IMR-90 (cell line): ENCODE results near the gene DSCAM. TPM values are rescaled to one million over a fixed set of nuclear protein-coding genes. Genes with fewer than 3 reads are reported as not detected.

ENCODE experiments used
- ATAC-seq: fragments of 200-7000 bp; cut with Tn5 transposase; 2 replicates; pipeline ENCODE4 v1.9.1; 2020; ENCODE audit warnings: low read depth, mild to moderate bottlenecking, moderate library complexity
- BruUV-seq: library from RNA; stranded (reverse); fragments of 400-500 nt; replicated peaks from 2 replicates; lab custom pipeline; 2021; lab: Mats Ljungman, UMichigan
- CTCF ChIA-PET: fragments of 300-600 bp; formaldehyde crosslinking; extraction: SDS; loops from one replicate; lab custom pipeline; 2021; ENCODE audit warnings: antibody characterized with exemption; lab: Yijun Ruan, JAX
- POLR2A ChIA-PET: fragments of 300-600 bp; sonication (Branson Sonifier 250); formaldehyde crosslinking; loops from one replicate; lab custom pipeline; 2022; ENCODE audit warnings: antibody characterized with exemption; ENCODE audit not compliant: unreplicated experiment; lab: Charles Lee
- DNase-seq: peaks from one replicate; pipeline ENCODE4 v3.0.0; 2013
- H2AFZ ChIP-seq: replicated peaks from 2 replicates; pipeline ENCODE3; 2013; ENCODE audit warnings: low read length, mild to moderate bottlenecking; ENCODE audit not compliant: poor library complexity
- H2AK5ac ChIP-seq: 2 replicates; pipeline ENCODE4 v1.6.1; 2013; ENCODE audit warnings: low read depth, low read length, inconsistent platforms
- H2AK9ac ChIP-seq: replicated peaks from 2 replicates; pipeline ENCODE3; 2013; ENCODE audit warnings: mild to moderate bottlenecking, low read depth, low read length, moderate library complexity; ENCODE audit not compliant: poor library complexity
- H2BK120ac ChIP-seq: 2 replicates; pipeline ENCODE4 v1.6.1; 2013; ENCODE audit warnings: low read depth, low read length, inconsistent platforms
- H2BK15ac ChIP-seq: 3 replicates; pipeline ENCODE4 v1.6.1; 2013; ENCODE audit warnings: low read depth, low read length, inconsistent platforms
- H2BK20ac ChIP-seq: 2 replicates; pipeline ENCODE4 v1.6.1; 2013; ENCODE audit warnings: low read depth, mild to moderate bottlenecking, inconsistent platforms, low read length, moderate library complexity
- H2BK5ac ChIP-seq: 2 replicates; pipeline ENCODE4 v1.6.1; 2013; ENCODE audit warnings: mild to moderate bottlenecking, low read depth, low read length, inconsistent platforms; ENCODE audit not compliant: poor library complexity, severe bottlenecking
- H3K14ac ChIP-seq: replicated peaks from 2 replicates; pipeline ENCODE4 v1.6.1; 2013; ENCODE audit warnings: low read depth, low read length, inconsistent platforms
- H3K18ac ChIP-seq: 2 replicates; pipeline ENCODE4 v1.6.1; 2013; ENCODE audit warnings: low read depth, low read length, control low read depth
- H3K23ac ChIP-seq: 2 replicates; pipeline ENCODE4 v1.6.1; 2013; ENCODE audit warnings: low read depth, low read length, inconsistent platforms
- H3K27ac ChIP-seq: 2 replicates; pipeline ENCODE4 v1.5.1; 2013; ENCODE audit warnings: mild to moderate bottlenecking, control low read depth, low read length; ENCODE audit not compliant: insufficient read depth
- H3K27me3 ChIP-seq: 2 replicates; pipeline ENCODE4 v1.6.1; 2013; ENCODE audit warnings: low read length; ENCODE audit not compliant: control insufficient read depth, insufficient read depth
- H3K36me3 ChIP-seq: 2 replicates; pipeline ENCODE4 v1.6.1; 2013; ENCODE audit warnings: low read length, mixed read lengths; ENCODE audit not compliant: control insufficient read depth, insufficient read depth
- H3K4ac ChIP-seq: 2 replicates; pipeline ENCODE4 v1.6.1; 2013; ENCODE audit warnings: low read depth, low read length, inconsistent platforms
- H3K4me1 ChIP-seq: 2 replicates; pipeline ENCODE4 v1.6.1; 2013; ENCODE audit warnings: low read length, mixed read lengths; ENCODE audit not compliant: control insufficient read depth, insufficient read depth
- H3K4me2 ChIP-seq: 2 replicates; pipeline ENCODE4 v1.6.1; 2013; ENCODE audit warnings: low read depth, mild to moderate bottlenecking, control low read depth, low read length, moderate library complexity
- H3K4me3 ChIP-seq: 2 replicates; pipeline ENCODE4 v1.5.1; 2013; ENCODE audit warnings: low read depth, mild to moderate bottlenecking, control low read depth, low read length, moderate library complexity; ENCODE audit not compliant: insufficient read depth
- H3K56ac ChIP-seq: 2 replicates; pipeline ENCODE4 v1.6.1; 2013; ENCODE audit warnings: low read length, inconsistent platforms; ENCODE audit not compliant: insufficient read depth; ENCODE audit errors: extremely low read depth
- H3K79me1 ChIP-seq, 2 experiments: 2 replicates each; pipeline ENCODE4 v1.6.1; 2013; ENCODE audit warnings: low read length in 2 of 2, inconsistent platforms in 1 of 2, low read depth in 1 of 2
- H3K9ac ChIP-seq: 2 replicates; pipeline ENCODE4 v1.6.1; 2013; ENCODE audit warnings: low read depth, low read length, control low read depth
- H3K9me1 ChIP-seq: 2 replicates; pipeline ENCODE4 v1.6.1; 2013; ENCODE audit warnings: low read length, inconsistent platforms; ENCODE audit not compliant: insufficient read depth
- H3K9me3 ChIP-seq: 2 replicates; pipeline ENCODE4 v1.6.1; 2013; ENCODE audit warnings: low read length; ENCODE audit not compliant: control insufficient read depth, insufficient read depth
- H4K20me1 ChIP-seq: 2 replicates; pipeline ENCODE4 v1.6.1; 2013; ENCODE audit warnings: low read length, inconsistent platforms; ENCODE audit not compliant: insufficient read depth
- H4K5ac ChIP-seq: 2 replicates; pipeline ENCODE4 v1.6.1; 2013; ENCODE audit warnings: mild to moderate bottlenecking, low read depth, low read length, control low read depth
- H4K8ac ChIP-seq, 2 experiments: 2 replicates each; pipeline ENCODE4 v1.6.1; 2013; ENCODE audit warnings: low read depth in 2 of 2, low read length in 2 of 2, control low read depth in 1 of 2, inconsistent platforms in 1 of 2
- H4K91ac ChIP-seq: 2 replicates; pipeline ENCODE4 v1.6.1; 2013; ENCODE audit warnings: low read depth, low read length, inconsistent platforms; ENCODE audit not compliant: insufficient read depth
- BHLHE40 ChIP-seq: fragments of 150-350 bp; IDR thresholded peaks from 2 replicates; pipeline ENCODE4 v1.6.1; 2016; ENCODE audit warnings: mild to moderate bottlenecking, low read depth, low read length
- CEBPB ChIP-seq: IDR thresholded peaks from 2 replicates; pipeline ENCODE4 v1.6.1; 2012; ENCODE audit warnings: low read depth, low read length, improper control_type of control experiment
- CHD1 ChIP-seq: IDR thresholded peaks from 2 replicates; pipeline ENCODE4 v1.6.1; 2012; ENCODE audit warnings: low read depth, low read length, improper control_type of control experiment
- FOS ChIP-seq: fragments of 150-350 bp; IDR thresholded peaks from 2 replicates; pipeline ENCODE4 v1.6.1; 2016; ENCODE audit warnings: low read depth, low read length
- MAFK ChIP-seq: IDR thresholded peaks from 2 replicates; pipeline ENCODE4 v1.6.1; 2012; ENCODE audit warnings: low read depth, low read length, improper control_type of control experiment
- POLR2A ChIP-seq: IDR thresholded peaks from 2 replicates; pipeline ENCODE4 v1.6.1; 2012; ENCODE audit warnings: mild to moderate bottlenecking, low read depth, low read length
- RAD21 ChIP-seq: IDR thresholded peaks from 2 replicates; pipeline ENCODE4 v1.6.1; 2012; ENCODE audit warnings: low read length, improper control_type of control experiment
- RCOR1 ChIP-seq: IDR thresholded peaks from 2 replicates; pipeline ENCODE4 v1.6.1; 2012; ENCODE audit warnings: mild to moderate bottlenecking, low read length, improper control_type of control experiment; ENCODE audit not compliant: insufficient replicate concordance
- RFX5 ChIP-seq: IDR thresholded peaks from 2 replicates; pipeline ENCODE4 v1.8.0; 2012; ENCODE audit warnings: low read depth, mild to moderate bottlenecking, low read length, moderate library complexity
- SMC3 ChIP-seq: fragments of 150-350 bp; IDR thresholded peaks from 2 replicates; pipeline ENCODE4 v1.6.1; 2016; ENCODE audit warnings: low read depth, mild to moderate bottlenecking, antibody characterized with exemption, low read length, moderate library complexity
- dilution Hi-C: fragments of 300-500 bp; cut with HindIII; formaldehyde crosslinking; loops from one replicate; pipeline ENCODE4 v1.14.3; 2018; ENCODE audit warnings: low sequenced_read_pairs; ENCODE audit not compliant: unreplicated experiment
- in situ Hi-C: fragments of 300-500 bp; cut with MboI; formaldehyde crosslinking; loops from 3 replicates; pipeline ENCODE4 v1.14.3; 2019; ENCODE audit warnings: low sequenced_read_pairs, inconsistent platforms, mixed read lengths
- intact Hi-C: fragments of 100-400 bp; cut with micrococcal nuclease; formaldehyde crosslinking; loops from 2 replicates; pipeline ENCODE4 v1.10.0; 2022
- polyA plus RNA-seq, 3 experiments: library from polyadenylated mRNA; depleted of rRNA; stranded (reverse); fragments of >200 nt; gene quantifications; 2 replicates each; pipeline ENCODE4 v1.2.3, GENCODE V29; 2012; ENCODE audit warnings: low replicate concordance in 1 of 3
- total RNA-seq: library from RNA; depleted of rRNA; stranded (reverse); fragments of >200 nt; gene quantifications from 2 replicates; pipeline ENCODE4 v1.2.3, GENCODE V29; 2012
- TF ChIP-seq, protein P1 (sequence below): conservative IDR thresholded peaks from 2 replicates; pipeline ENCODE4 v1.5.1; 2012; ENCODE audit warnings: mild to moderate bottlenecking, low read depth, low read length, improper control_type of control experiment
- TF ChIP-seq, protein P2 (sequence below): fragments of 150-350 bp; IDR thresholded peaks from 2 replicates; pipeline ENCODE4 v1.6.1; 2016; ENCODE audit warnings: low read depth, mild to moderate bottlenecking, low read length, moderate library complexity, borderline replicate concordance

DSCAM gene
- total and polyA plus RNA-seq, 2 of the 4 experiments (the other 2 are of a cell fraction), result under 0.01 to 0.02 TPM

DNA sequence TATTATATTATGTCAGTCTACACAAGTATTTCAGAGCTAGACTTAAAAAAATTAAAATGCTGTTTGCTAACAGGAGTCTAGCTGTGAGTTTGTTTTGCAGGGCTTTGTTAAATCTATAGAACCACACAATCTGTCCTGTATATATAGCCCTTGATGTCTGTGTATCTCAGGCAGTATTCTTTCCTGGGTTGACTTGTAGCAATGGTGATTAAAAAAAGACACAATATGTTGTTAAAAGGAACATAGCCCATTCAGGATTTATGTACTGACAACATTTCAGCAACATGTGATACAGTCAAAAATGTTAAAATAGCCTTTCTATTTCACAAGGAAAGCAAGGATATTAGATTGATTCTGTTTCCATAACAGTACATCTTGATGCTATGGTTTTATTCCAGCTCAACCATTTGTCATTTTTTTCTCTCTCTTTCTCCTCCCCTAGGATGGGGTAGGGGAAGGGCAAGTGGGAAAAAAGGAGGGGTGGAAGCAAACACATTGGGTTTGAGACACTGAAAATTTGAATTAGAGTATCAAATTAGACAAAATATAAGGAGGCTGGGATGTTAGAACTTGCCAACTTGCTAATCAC, 139.2 kb downstream of the DSCAM start:
- H2BK5ac ChIP-seq, result no peak overlapping the region
- no peaks in the 10 kb centered on the region for H3K9me1 ChIP-seq
- intact Hi-C loops (no loop called here), in situ Hi-C loops (no loop called here), dilution Hi-C loops (no loop called here)
- H3K14ac ChIP-seq, result no peak overlapping the region
- no peaks in the 10 kb centered on the region for H3K36me3 ChIP-seq
- no peak overlapping the region for H3K27ac ChIP-seq
- ChIA-PET CTCF (no interaction called here), POLR2A (no interaction called here)
- H2BK15ac ChIP-seq, result no peak overlapping the region
- DNase-seq (no peak), ATAC-seq (no peak)
- no peak overlapping the region for H3K4ac ChIP-seq
- H2AK9ac ChIP-seq, result no peak overlapping the region
- H2BK120ac ChIP-seq, result no peak overlapping the region
- H3K18ac ChIP-seq, result no peak overlapping the region
- no peaks in the 10 kb centered on the region for H3K4me1 ChIP-seq
- no peak overlapping the region for H3K4me3 ChIP-seq
- TF ChIP-seq SMC3 (no peak), CEBPB (no peak), FOS (no peak), CHD1 (no peak), RFX5 (no peak), MAFK (no peak), BHLHE40 (no peak), RAD21 (no peak), RCOR1 (no peak), POLR2A (no peak)
- TF ChIP-seq, protein P1, sequence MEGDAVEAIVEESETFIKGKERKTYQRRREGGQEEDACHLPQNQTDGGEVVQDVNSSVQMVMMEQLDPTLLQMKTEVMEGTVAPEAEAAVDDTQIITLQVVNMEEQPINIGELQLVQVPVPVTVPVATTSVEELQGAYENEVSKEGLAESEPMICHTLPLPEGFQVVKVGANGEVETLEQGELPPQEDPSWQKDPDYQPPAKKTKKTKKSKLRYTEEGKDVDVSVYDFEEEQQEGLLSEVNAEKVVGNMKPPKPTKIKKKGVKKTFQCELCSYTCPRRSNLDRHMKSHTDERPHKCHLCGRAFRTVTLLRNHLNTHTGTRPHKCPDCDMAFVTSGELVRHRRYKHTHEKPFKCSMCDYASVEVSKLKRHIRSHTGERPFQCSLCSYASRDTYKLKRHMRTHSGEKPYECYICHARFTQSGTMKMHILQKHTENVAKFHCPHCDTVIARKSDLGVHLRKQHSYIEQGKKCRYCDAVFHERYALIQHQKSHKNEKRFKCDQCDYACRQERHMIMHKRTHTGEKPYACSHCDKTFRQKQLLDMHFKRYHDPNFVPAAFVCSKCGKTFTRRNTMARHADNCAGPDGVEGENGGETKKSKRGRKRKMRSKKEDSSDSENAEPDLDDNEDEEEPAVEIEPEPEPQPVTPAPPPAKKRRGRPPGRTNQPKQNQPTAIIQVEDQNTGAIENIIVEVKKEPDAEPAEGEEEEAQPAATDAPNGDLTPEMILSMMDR, result no peak
- TF ChIP-seq, protein P2, sequence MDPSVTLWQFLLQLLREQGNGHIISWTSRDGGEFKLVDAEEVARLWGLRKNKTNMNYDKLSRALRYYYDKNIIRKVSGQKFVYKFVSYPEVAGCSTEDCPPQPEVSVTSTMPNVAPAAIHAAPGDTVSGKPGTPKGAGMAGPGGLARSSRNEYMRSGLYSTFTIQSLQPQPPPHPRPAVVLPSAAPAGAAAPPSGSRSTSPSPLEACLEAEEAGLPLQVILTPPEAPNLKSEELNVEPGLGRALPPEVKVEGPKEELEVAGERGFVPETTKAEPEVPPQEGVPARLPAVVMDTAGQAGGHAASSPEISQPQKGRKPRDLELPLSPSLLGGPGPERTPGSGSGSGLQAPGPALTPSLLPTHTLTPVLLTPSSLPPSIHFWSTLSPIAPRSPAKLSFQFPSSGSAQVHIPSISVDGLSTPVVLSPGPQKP, result no peak
- H4K5ac ChIP-seq, result no peak overlapping the region
- no peak overlapping the region for H4K8ac ChIP-seq
- H3K23ac ChIP-seq, result no peak overlapping the region
- peaks cover 15% of the 10 kb centered on the region for H3K9me3 ChIP-seq
- H3K9ac ChIP-seq, result no peak overlapping the region
- H4K20me1 ChIP-seq, result no peaks in the 10 kb centered on the region
- no peak overlapping the region for H2BK20ac ChIP-seq
- no peak overlapping the region for H3K4me2 ChIP-seq
- no peak overlapping the region for H4K91ac ChIP-seq
- H3K79me1 ChIP-seq, result no peaks in the 10 kb centered on the region
- no peak overlapping the region for H3K56ac ChIP-seq
- no peak overlapping the region for H2AK5ac ChIP-seq
- no TSS peak for BruUV-seq
- H3K27me3 ChIP-seq, result no peaks in the 10 kb centered on the region
- H2AFZ ChIP-seq, result no peak overlapping the region
